ENCODE data around the gene DIS3L2.
A peak's percentile ranks its signal among the peaks of the same experiment; 100 is the strongest.

DIS3L2 gene

GRCh38 chr2:231957913-231958763, 3.4 kb upstream of the DIS3L2 start:
- DNase-seq = no peak

- no peak for DNase-seq
These were observed 634 bp upstream of the DIS3L2 start for GRCh38 chr2:231960810-231961348.

- peak; percentile 7 to 10 for DNase-seq
These were observed 3.6 kb downstream of the DIS3L2 start for GRCh38 chr2:231965102-231965501.

GRCh38 chr2:231966886-231967285, 5.4 kb downstream of the DIS3L2 start:
- DNase-seq = no peak

- DNase-seq = no peak
These were observed 7.3 kb downstream of the DIS3L2 start for GRCh38 chr2:231968820-231969219.

GRCh38 chr2:231970461-231970860, 8.9 kb downstream of the DIS3L2 start:
- no peak for DNase-seq

GRCh38 chr2:231975001-231975400, 13.5 kb downstream of the DIS3L2 start:
- no peak for DNase-seq

- DNase-seq = no peak
These were observed 15.9 kb downstream of the DIS3L2 start for GRCh38 chr2:231977430-231977829.

- no peak for DNase-seq
These were observed 23.5 kb downstream of the DIS3L2 start for GRCh38 chr2:231984992-231985391.

GRCh38 chr2:231985823-231986261, 24.3 kb downstream of the DIS3L2 start:
- no peak for DNase-seq

GRCh38 chr2:231987124-231987727, 25.7 kb downstream of the DIS3L2 start:
- no peak for DNase-seq

- no peak for DNase-seq
These were observed 26.8 kb downstream of the DIS3L2 start for GRCh38 chr2:231988179-231988866.

- no peak for DNase-seq
These were observed 30.2 kb downstream of the DIS3L2 start for GRCh38 chr2:231991664-231992063.

GRCh38 chr2:231992888-231993287, 31.4 kb downstream of the DIS3L2 start:
- DNase-seq = no peak

GRCh38 chr2:231996797-231997540, 35.5 kb downstream of the DIS3L2 start:
- peak in 1 of 2 donors; percentile 6 for DNase-seq

- no peak for DNase-seq
These were observed 36.5 kb downstream of the DIS3L2 start for GRCh38 chr2:231998046-231998445.

- no peak for DNase-seq
These were observed 38.9 kb downstream of the DIS3L2 start for GRCh38 chr2:232000439-232000838.

- DNase-seq = no peak
These were observed 39.6 kb downstream of the DIS3L2 start for GRCh38 chr2:232001073-232001472.

- no peak for DNase-seq
These were observed 44.7 kb downstream of the DIS3L2 start for GRCh38 chr2:232006253-232006652.

- DNase-seq = no peak
These were observed 47.6 kb downstream of the DIS3L2 start for GRCh38 chr2:232008907-232009638.

GRCh38 chr2:232009639-232010274, 48.2 kb downstream of the DIS3L2 start:
- DNase-seq = no peak
